HepG2 (cell line): ENCODE results near the gene EEF1A1. TPM values are rescaled to one million over a fixed set of nuclear protein-coding genes. Genes with fewer than 3 reads are reported as not detected.
A peak's percentile ranks its signal among the peaks of the same experiment; 100 is the strongest.

Experiments
- CBX2 ChIP-seq, 2 experiments: fragments of 200-600 bp in 1 of 2; sonication (generic); formaldehyde crosslinking in 1 of 2; IDR thresholded peaks; 2 replicates each; pipeline versions ENCODE4 v1.7.0 to v1.8.1; 2018 to 2022; ENCODE audit warnings: low read depth in 2 of 2, low read length in 1 of 2, mild to moderate bottlenecking in 1 of 2, missing genetic modification reagents in 1 of 2
- CBX5 ChIP-seq: sonication (generic); formaldehyde crosslinking; IDR thresholded peaks from 2 replicates; pipeline ENCODE4 v1.4.0; 2020; ENCODE audit warnings: missing genetic modification reagents, borderline replicate concordance
- EED ChIP-seq: sonication (generic); formaldehyde crosslinking; IDR thresholded peaks from 2 replicates; pipeline ENCODE4 v1.5.0; 2020; ENCODE audit warnings: mild to moderate bottlenecking, missing genetic modification reagents
- FOXJ3 ChIP-seq: sonication (generic); formaldehyde crosslinking; IDR thresholded peaks from 2 replicates; pipeline ENCODE4 v1.4.0; 2020; ENCODE audit warnings: missing genetic modification reagents, mild to moderate bottlenecking, borderline replicate concordance
- HCFC1 ChIP-seq: fragments of 150-350 bp; IDR thresholded peaks from 2 replicates; pipeline ENCODE4 v1.6.1; 2014; ENCODE audit warnings: low read depth, low read length
- HOXA9 ChIP-seq: sonication (generic); formaldehyde crosslinking; IDR thresholded peaks from 2 replicates; pipeline ENCODE4 v1.8.1; 2022; ENCODE audit warnings: missing genetic modification reagents, mild to moderate bottlenecking, moderate library complexity, borderline replicate concordance
- IKZF1 ChIP-seq: fragments of 450-650 bp; IDR thresholded peaks from 2 replicates; pipeline ENCODE4 v1.7.1; 2016
- MEF2D ChIP-seq: sonication (generic); formaldehyde crosslinking; IDR thresholded peaks from 2 replicates; pipeline ENCODE4 v1.5.1; 2020; ENCODE audit warnings: mild to moderate bottlenecking, missing genetic modification reagents
- PCBP1 ChIP-seq: fragments of 200-400 bp; formaldehyde crosslinking; IDR thresholded peaks from 2 replicates; pipeline ENCODE4 v1.6.1; 2017; ENCODE audit warnings: mild to moderate bottlenecking, low read depth, low read length, borderline replicate concordance
- TBX2 ChIP-seq: sonication (generic); formaldehyde crosslinking; IDR thresholded peaks from 2 replicates; pipeline ENCODE4 v1.5.0; 2020; ENCODE audit warnings: missing genetic modification reagents, mild to moderate bottlenecking, borderline replicate concordance
- ZNF292 ChIP-seq: sonication (generic); formaldehyde crosslinking; IDR thresholded peaks from 2 replicates; pipeline ENCODE4 v1.8.1; 2022; ENCODE audit warnings: mild to moderate bottlenecking, low read depth, missing genetic modification reagents, borderline replicate concordance
- ZNF484 ChIP-seq: sonication (generic); formaldehyde crosslinking; IDR thresholded peaks from 2 replicates; pipeline ENCODE4 v1.5.1; 2020; ENCODE audit warnings: mild to moderate bottlenecking, low read depth, missing genetic modification reagents, borderline replicate concordance
- ZNF75D ChIP-seq: sonication (generic); formaldehyde crosslinking; IDR thresholded peaks from 2 replicates; pipeline ENCODE4 v1.8.1; 2023; ENCODE audit warnings: missing genetic modification reagents, mild to moderate bottlenecking, borderline replicate concordance
- ZNF775 ChIP-seq: sonication (generic); formaldehyde crosslinking; IDR thresholded peaks from 2 replicates; pipeline ENCODE4 v1.4.0; 2020; ENCODE audit warnings: missing genetic modification reagents, mild to moderate bottlenecking, moderate library complexity, borderline replicate concordance
- ZNF781 ChIP-seq: sonication (generic); formaldehyde crosslinking; IDR thresholded peaks from 2 replicates; pipeline ENCODE4 v1.5.1; 2020; ENCODE audit warnings: borderline replicate concordance, mild to moderate bottlenecking, missing genetic modification reagents; ENCODE audit errors: not compliant biosample characterization
- ZNF816 ChIP-seq: sonication (generic); formaldehyde crosslinking; IDR thresholded peaks from 2 replicates; pipeline ENCODE4 v1.8.0; 2022; ENCODE audit warnings: missing genetic modification reagents, mild to moderate bottlenecking, borderline replicate concordance
- ZZZ3 ChIP-seq: sonication (generic); formaldehyde crosslinking; IDR thresholded peaks from 2 replicates; pipeline ENCODE4 v1.4.0; 2020; ENCODE audit warnings: missing genetic modification reagents, mild to moderate bottlenecking, borderline replicate concordance
- polyA plus RNA-seq, 8 experiments: library from polyadenylated mRNA; depleted of rRNA in 3 of 8; stranded (reverse) in 7 of 8; unstranded in 1 of 8; fragments of >200 nt; fragmentation: Illumina TruSeq in 4 of 8; extraction: Trizol in 4 of 8; gene quantifications; 2 replicates each; pipeline versions ENCODE4 v1.2.1 to v1.2.3, GENCODE V29; 2011 to 2016; ENCODE audit warnings: low read depth in 4 of 8, missing spikeins in 1 of 8, mixed read lengths in 1 of 8; ENCODE audit not compliant: insufficient read depth in 1 of 8
- total RNA-seq, 5 experiments: library from RNA; depleted of rRNA; stranded (reverse); fragments of >200 nt; fragmentation: Illumina TruSeq; extraction: Trizol; gene quantifications; 2 replicates each; pipeline ENCODE4 v1.2.3, GENCODE V29; 2016; ENCODE audit warnings: low read depth in 1 of 5
- TF ChIP-seq, protein P1 (sequence below): sonication (generic); formaldehyde crosslinking; IDR thresholded peaks from 2 replicates; pipeline ENCODE4 v1.4.0; 2020; ENCODE audit warnings: low read depth, mild to moderate bottlenecking, missing genetic modification reagents
- TF ChIP-seq, protein P2 (sequence below): sonication (generic); formaldehyde crosslinking; IDR thresholded peaks from 2 replicates; pipeline ENCODE4 v1.5.0; 2020; ENCODE audit warnings: missing genetic modification reagents
- TF ChIP-seq, protein P3 (sequence below): sonication (generic); formaldehyde crosslinking; IDR thresholded peaks from 2 replicates; pipeline ENCODE4 v1.5.1; 2020; ENCODE audit warnings: mild to moderate bottlenecking, missing genetic modification reagents, moderate library complexity
- TF ChIP-seq, protein P4 (sequence below): sonication (generic); formaldehyde crosslinking; IDR thresholded peaks from 2 replicates; pipeline ENCODE4 v1.4.0; 2020; ENCODE audit warnings: mild to moderate bottlenecking, missing genetic modification reagents
- TF ChIP-seq, protein P5 (sequence below): sonication (generic); formaldehyde crosslinking; IDR thresholded peaks from 2 replicates; pipeline ENCODE4 v1.8.1; 2023; ENCODE audit warnings: mild to moderate bottlenecking, missing genetic modification reagents
- TF ChIP-seq, protein P6 (sequence below): sonication (generic); formaldehyde crosslinking; IDR thresholded peaks from 2 replicates; pipeline ENCODE4 v1.5.0; 2020; ENCODE audit warnings: missing genetic modification reagents

EEF1A1 gene
- total and polyA plus RNA-seq, 2 of the 13 experiments (the other 11 are each of a cell fraction or from before 2014, with no cell fraction given): 13,726 to 17,172 TPM

DNA sequence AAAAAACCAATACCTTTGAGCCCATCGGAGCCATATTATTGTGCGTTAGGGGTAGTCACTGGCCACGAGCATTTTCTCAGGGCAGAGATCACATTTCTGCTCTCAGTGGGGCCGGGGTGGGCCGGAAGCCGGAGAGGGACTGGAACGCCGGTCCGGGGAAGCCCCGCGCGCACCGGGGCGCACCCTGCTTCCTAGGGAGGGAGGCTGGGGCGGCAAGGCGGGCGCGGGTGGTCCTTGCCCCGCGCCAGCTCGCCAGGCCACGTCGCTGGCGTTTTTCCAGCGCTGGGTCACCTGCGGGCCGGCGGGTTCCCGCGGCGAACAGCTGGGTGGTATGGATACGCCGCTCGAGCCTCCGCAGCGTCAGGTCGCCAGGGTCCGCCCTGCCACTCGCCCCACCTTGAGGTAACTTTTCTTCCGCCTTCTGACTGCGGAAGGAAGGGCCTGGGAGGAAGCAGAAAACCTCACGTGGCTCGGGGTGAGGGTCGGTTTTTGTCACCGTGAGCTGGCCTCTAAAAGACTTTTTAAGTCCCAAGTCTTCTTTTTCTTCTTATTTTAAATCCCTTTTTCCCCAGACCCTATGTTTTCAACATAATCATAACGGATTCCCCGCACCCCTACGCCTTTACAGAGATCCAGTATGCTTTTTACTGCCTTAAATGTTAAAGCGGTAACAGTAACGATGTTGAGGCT is 2.7 kb upstream of the EEF1A1 start (continued):
- no peak for TF ChIP-seq ZNF775 (CRISPR knock-in tag)
- no peak for TF ChIP-seq FOXJ3 (CRISPR knock-in tag)
- TF ChIP-seq PCBP1: no peak
- TF ChIP-seq MEF2D (CRISPR knock-in tag): no peak; the same call in 1 of the 2 replicates
- no peak for TF ChIP-seq CBX2 (IDR thresholded peaks at IDR 0.05; ENCODE audit: low read depth, low read length)
- no peak for TF ChIP-seq CBX2 (CRISPR knock-in tag; IDR thresholded peaks at IDR 0.05; ENCODE audit: low read depth)
- TF ChIP-seq HOXA9: no peak
- TF ChIP-seq, protein P1, sequence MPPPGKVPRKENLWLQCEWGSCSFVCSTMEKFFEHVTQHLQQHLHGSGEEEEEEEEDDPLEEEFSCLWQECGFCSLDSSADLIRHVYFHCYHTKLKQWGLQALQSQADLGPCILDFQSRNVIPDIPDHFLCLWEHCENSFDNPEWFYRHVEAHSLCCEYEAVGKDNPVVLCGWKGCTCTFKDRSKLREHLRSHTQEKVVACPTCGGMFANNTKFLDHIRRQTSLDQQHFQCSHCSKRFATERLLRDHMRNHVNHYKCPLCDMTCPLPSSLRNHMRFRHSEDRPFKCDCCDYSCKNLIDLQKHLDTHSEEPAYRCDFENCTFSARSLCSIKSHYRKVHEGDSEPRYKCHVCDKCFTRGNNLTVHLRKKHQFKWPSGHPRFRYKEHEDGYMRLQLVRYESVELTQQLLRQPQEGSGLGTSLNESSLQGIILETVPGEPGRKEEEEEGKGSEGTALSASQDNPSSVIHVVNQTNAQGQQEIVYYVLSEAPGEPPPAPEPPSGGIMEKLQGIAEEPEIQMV (CRISPR knock-in tag): no peak
- TF ChIP-seq, protein P2, sequence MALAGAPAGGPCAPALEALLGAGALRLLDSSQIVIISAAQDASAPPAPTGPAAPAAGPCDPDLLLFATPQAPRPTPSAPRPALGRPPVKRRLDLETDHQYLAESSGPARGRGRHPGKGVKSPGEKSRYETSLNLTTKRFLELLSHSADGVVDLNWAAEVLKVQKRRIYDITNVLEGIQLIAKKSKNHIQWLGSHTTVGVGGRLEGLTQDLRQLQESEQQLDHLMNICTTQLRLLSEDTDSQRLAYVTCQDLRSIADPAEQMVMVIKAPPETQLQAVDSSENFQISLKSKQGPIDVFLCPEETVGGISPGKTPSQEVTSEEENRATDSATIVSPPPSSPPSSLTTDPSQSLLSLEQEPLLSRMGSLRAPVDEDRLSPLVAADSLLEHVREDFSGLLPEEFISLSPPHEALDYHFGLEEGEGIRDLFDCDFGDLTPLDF (CRISPR knock-in tag): peak; percentile 66; the same call in 1 of the 2 replicates
- TF ChIP-seq ZNF781 (CRISPR knock-in tag): no peak
- TF ChIP-seq, protein P3, sequence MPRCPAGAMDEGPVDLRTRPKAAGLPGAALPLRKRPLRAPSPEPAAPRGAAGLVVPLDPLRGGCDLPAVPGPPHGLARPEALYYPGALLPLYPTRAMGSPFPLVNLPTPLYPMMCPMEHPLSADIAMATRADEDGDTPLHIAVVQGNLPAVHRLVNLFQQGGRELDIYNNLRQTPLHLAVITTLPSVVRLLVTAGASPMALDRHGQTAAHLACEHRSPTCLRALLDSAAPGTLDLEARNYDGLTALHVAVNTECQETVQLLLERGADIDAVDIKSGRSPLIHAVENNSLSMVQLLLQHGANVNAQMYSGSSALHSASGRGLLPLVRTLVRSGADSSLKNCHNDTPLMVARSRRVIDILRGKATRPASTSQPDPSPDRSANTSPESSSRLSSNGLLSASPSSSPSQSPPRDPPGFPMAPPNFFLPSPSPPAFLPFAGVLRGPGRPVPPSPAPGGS (CRISPR knock-in tag): peak; percentile 98
- TF ChIP-seq HCFC1: no peak
- no peak for TF ChIP-seq ZNF292 (CRISPR knock-in tag)
- TF ChIP-seq CBX5 (CRISPR knock-in tag): no peak
- TF ChIP-seq ZNF75D: no peak
- TF ChIP-seq ZNF816: no peak
- TF ChIP-seq IKZF1: no peak
- no peak for TF ChIP-seq ZZZ3 (CRISPR knock-in tag)
- TF ChIP-seq EED (CRISPR knock-in tag): peak; percentile 90
- TF ChIP-seq, protein P4, sequence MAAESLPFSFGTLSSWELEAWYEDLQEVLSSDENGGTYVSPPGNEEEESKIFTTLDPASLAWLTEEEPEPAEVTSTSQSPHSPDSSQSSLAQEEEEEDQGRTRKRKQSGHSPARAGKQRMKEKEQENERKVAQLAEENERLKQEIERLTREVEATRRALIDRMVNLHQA: no peak
- TF ChIP-seq ZNF484 (CRISPR knock-in tag): no peak
- TF ChIP-seq, protein P5, sequence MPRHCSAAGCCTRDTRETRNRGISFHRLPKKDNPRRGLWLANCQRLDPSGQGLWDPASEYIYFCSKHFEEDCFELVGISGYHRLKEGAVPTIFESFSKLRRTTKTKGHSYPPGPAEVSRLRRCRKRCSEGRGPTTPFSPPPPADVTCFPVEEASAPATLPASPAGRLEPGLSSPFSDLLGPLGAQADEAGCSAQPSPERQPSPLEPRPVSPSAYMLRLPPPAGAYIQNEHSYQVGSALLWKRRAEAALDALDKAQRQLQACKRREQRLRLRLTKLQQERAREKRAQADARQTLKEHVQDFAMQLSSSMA (CRISPR knock-in tag): peak; percentile 59; the same call in 1 of the 2 replicates
- TF ChIP-seq, protein P6, sequence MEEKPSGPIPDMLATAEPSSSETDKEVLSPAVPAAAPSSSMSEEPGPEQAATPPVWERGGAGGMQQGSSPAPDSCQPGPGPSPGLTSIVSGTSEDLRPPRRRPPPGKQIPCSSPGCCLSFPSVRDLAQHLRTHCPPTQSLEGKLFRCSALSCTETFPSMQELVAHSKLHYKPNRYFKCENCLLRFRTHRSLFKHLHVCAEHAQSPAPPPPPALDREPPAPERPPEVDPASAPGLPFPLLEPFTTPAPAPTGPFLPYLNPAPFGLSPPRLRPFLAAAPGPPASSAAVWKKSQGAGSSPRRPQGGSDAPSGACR: peak; percentile 76; the same call in 1 of the 2 replicates
- peak; percentile 92 for TF ChIP-seq TBX2 (CRISPR knock-in tag)
